OCI-LY3 (cell line): ENCODE data around the gene ICAM3.
A peak's percentile ranks its signal among the peaks of the same experiment; 100 is the strongest.
"Not testable (repeated sequence)": the region's sequence is repeated elsewhere in the genome, so short reads cannot be mapped to it uniquely, and the experiment has no call there.

Source experiments
- H2AFZ ChIP-seq: fragments of 200-600, 300-600 bp; shearing (Covaris generic); 2 replicates; pipeline ENCODE4 v1.6.0; 2014; ENCODE audit warnings: antibody characterized with exemption, low read depth, low read length
- H3K27ac ChIP-seq: fragments of 200-600, 300-600 bp; sonication (generic); 2 replicates; pipeline ENCODE4 v1.5.1; 2014; ENCODE audit warnings: mild to moderate bottlenecking, low read length, moderate library complexity, mixed read lengths
- H3K27me3 ChIP-seq: fragments of 200-600, 300-600 bp; sonication (generic); 2 replicates; pipeline ENCODE4 v1.6.1; 2014; ENCODE audit warnings: low read depth, low read length, mixed read lengths
- H3K36me3 ChIP-seq: fragments of 200-600, 300-600 bp; sonication (generic); replicated peaks from 2 replicates; pipeline ENCODE3; 2014; ENCODE audit warnings: low read depth, low read length, mixed read lengths
- H3K4me1 ChIP-seq: fragments of 300-600, 200-600 bp; sonication (generic); 2 replicates; pipeline ENCODE4 v1.6.1; 2014; ENCODE audit warnings: low read length, mixed read lengths
- H3K4me2 ChIP-seq: fragments of 200-600, 300-600 bp; sonication (generic); 2 replicates; pipeline ENCODE4 v1.6.1; 2014; ENCODE audit warnings: low read length, mixed read lengths
- H3K4me3 ChIP-seq: fragments of 300-600, 200-600 bp; sonication (generic); 2 replicates; pipeline ENCODE4 v1.5.1; 2014; ENCODE audit warnings: antibody characterized with exemption, mild to moderate bottlenecking, low read length, moderate library complexity
- H3K79me2 ChIP-seq: fragments of 300-600, 200-600 bp; shearing (Covaris generic); 2 replicates; pipeline ENCODE4 v1.6.1; 2014; ENCODE audit warnings: mild to moderate bottlenecking, low read length, mixed read lengths
- H3K9ac ChIP-seq: fragments of 300-600, 200-600 bp; shearing (Covaris generic); 2 replicates; pipeline ENCODE4 v1.6.0; 2014; ENCODE audit warnings: mild to moderate bottlenecking, low read length, moderate library complexity
- H3K9me3 ChIP-seq: fragments of 200-600, 300-600 bp; shearing (Covaris generic); 2 replicates; pipeline ENCODE4 v1.6.1; 2014; ENCODE audit warnings: low read length, mixed read lengths; ENCODE audit not compliant: insufficient read depth
- H4K20me1 ChIP-seq: fragments of 200-600, 300-600 bp; sonication (generic); 2 replicates; pipeline ENCODE4 v1.6.1; 2016; ENCODE audit warnings: low read length, mixed read lengths; ENCODE audit not compliant: insufficient read depth
- CTCF ChIP-seq: fragments of 200-600, 300-600 bp; sonication (generic); IDR thresholded peaks from 2 replicates; pipeline ENCODE4 v1.5.1; 2014; ENCODE audit warnings: antibody characterized with exemption, low read length, low read depth
- EZH2phosphoT487 ChIP-seq: fragments of 200-600 bp; shearing (Covaris generic); IDR thresholded peaks from 2 replicates; pipeline ENCODE4 v1.6.1; 2018; ENCODE audit warnings: antibody characterized with exemption, mixed run types, low read depth

The ICAM3 gene

DNA sequence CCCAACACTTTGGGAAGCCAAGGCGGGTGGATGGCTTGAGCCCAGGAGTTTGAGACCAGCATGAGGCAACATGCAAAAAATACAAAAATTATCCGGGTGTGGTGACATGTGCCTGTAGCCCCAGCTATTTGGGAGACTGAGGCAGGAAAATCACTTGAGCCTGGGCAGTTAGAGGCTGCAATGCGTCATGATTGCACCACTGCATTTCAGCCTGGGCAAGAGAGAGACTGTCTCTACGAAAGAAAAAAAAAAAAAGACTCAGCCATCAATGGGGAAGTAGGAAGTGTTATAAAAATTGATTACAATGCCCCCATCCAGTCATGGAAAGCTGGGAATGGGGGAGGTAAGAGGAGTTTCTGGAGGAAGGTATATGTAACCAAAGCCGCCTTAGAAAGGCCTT lies 35.5 kb upstream of the ICAM3 start:
- no peak overlapping the region for H2AFZ ChIP-seq
- H3K27ac ChIP-seq = 0 out of 2 replicates have a peak overlapping the region, but pooled peaks have one; percentile 45
- TF ChIP-seq EZH2phosphoT487 (no peak), CTCF (no peak)
- no peaks in the 10 kb centered on the region for H3K27me3 ChIP-seq
- peaks cover 38% of the 10 kb centered on the region for H3K79me2 ChIP-seq
- H3K9ac ChIP-seq = no peak overlapping the region
- no peak overlapping the region for H3K4me2 ChIP-seq
- H3K36me3 ChIP-seq = peaks cover 33% of the 10 kb centered on the region
- H3K4me3 ChIP-seq = no peak overlapping the region
- no peaks in the 10 kb centered on the region for H4K20me1 ChIP-seq
- H3K9me3 ChIP-seq = no peaks in the 10 kb centered on the region
- H3K4me1 ChIP-seq = peaks cover 23% of the 10 kb centered on the region

DNA sequence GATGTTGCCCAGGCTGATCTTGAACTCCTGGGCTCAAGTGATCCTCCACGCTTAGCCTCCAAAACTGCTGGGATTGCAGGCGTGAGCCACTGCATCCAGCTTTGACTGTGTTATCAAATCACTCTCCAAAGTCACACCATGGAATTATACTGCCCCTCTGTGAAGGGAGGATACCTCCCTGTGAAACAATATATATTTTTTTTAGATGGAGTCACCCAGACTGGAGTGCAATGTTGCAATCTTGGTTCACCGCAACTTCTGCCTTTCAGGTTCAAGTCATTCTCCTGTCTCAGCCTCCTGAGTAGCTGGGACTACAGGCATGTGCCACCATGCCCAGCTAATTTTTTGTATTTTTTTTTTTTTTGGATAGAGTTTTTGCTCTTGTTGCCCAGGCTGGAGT lies 33.3 kb upstream of the ICAM3 start:
- Histone ChIP-seq H3K79me2 (peaks cover 25% of the 10 kb centered on the region), H3K4me1 (peaks cover 23% of the 10 kb centered on the region), H3K27me3 (no peaks in the 10 kb centered on the region), H4K20me1 (no peaks in the 10 kb centered on the region), H3K27ac (peak overlapping the region; percentile 81), H3K9me3 (no peaks in the 10 kb centered on the region), H3K9ac (peak overlapping the region; percentile 47; the same call in 1 of the 2 replicates), H2AFZ (no peak overlapping the region), H3K36me3 (peaks cover 45% of the 10 kb centered on the region), H3K4me3 (no peak overlapping the region), H3K4me2 (peak overlapping the region; percentile 60; the same call in 1 of the 2 replicates)
- TF ChIP-seq EZH2phosphoT487 (no peak), CTCF (no peak)

GRCh38 chr19:10368101-10368803 lies 28.8 kb upstream of the ICAM3 start:
- H3K36me3 ChIP-seq = peaks cover 67% of the 10 kb centered on the region
- no peaks in the 10 kb centered on the region for H3K27me3 ChIP-seq

DNA sequence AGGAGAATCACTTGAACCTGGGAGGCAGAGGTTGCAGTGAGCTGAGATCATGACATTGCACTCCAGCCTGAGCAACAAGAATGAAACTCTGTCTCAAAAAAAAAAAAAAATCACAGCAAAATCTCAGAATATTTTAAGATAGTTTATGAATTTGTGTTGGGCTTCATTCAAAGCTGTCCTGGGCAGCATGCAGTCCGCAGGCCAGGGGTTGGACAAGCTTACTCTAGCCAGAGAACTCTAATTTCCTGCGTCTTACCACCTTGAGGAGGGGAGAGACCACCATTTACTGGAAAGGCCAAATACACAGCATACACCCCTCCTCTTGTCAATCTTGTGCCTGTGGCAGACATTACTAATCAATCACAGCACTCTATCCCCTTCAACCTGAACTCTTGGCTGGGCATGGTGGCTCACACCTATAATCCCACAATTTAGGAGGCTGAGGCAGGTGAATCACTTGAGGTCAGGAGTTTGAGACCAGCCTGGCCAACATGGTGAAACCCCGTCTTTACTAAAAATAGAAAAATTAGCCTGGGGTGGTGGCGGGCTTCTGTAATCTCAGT lies 27.6 kb upstream of the ICAM3 start:
- not testable (repeated sequence) for H4K20me1 ChIP-seq, H3K27me3 ChIP-seq, H3K27ac ChIP-seq, H3K4me2 ChIP-seq, H3K4me3 ChIP-seq, H3K9me3 ChIP-seq, H3K9ac ChIP-seq, H2AFZ ChIP-seq
- Histone ChIP-seq H3K79me2 (peaks cover 30% of the 10 kb centered on the region), H3K36me3 (peaks cover 72% of the 10 kb centered on the region), H3K4me1 (peaks cover 12% of the 10 kb centered on the region; the same call in 1 of the 2 replicates)

More at GRCh38 chr19:10368101-10368803, 28.8 kb upstream of the ICAM3 start:
- no peaks in the 10 kb centered on the region for H3K9me3 ChIP-seq
- TF ChIP-seq EZH2phosphoT487 (no peak), CTCF (no peak)
- no peak overlapping the region for H3K4me2 ChIP-seq
- no peak overlapping the region for H3K4me3 ChIP-seq
- peaks cover 36% of the 10 kb centered on the region for H3K79me2 ChIP-seq
- H3K27ac ChIP-seq = no peak overlapping the region
- peaks cover 21% of the 10 kb centered on the region for H3K4me1 ChIP-seq
- no peak overlapping the region for H2AFZ ChIP-seq
- 0 out of 2 replicates have a peak, but pooled peaks cover 7% of the 10 kb centered on the region for H4K20me1 ChIP-seq
- H3K9ac ChIP-seq = no peak overlapping the region
